A549 treated with RU486 at 1 μM for 4 hours (cell line): ENCODE results near the gene PRF1. TPM values are rescaled to one million over a fixed set of nuclear protein-coding genes. Genes with fewer than 3 reads are reported as not detected.

Experiments
- total RNA-seq: library from RNA; stranded (reverse); fragments of 200-300 nt; extraction: Qiagen RNA extraction; gene quantifications from 5 replicates; pipeline ENCODE4 v1.2.3, GENCODE V29; 2022; ENCODE audit warnings: low read depth

Gene PRF1
- total RNA-seq = not detected in 5 replicates

DNA sequence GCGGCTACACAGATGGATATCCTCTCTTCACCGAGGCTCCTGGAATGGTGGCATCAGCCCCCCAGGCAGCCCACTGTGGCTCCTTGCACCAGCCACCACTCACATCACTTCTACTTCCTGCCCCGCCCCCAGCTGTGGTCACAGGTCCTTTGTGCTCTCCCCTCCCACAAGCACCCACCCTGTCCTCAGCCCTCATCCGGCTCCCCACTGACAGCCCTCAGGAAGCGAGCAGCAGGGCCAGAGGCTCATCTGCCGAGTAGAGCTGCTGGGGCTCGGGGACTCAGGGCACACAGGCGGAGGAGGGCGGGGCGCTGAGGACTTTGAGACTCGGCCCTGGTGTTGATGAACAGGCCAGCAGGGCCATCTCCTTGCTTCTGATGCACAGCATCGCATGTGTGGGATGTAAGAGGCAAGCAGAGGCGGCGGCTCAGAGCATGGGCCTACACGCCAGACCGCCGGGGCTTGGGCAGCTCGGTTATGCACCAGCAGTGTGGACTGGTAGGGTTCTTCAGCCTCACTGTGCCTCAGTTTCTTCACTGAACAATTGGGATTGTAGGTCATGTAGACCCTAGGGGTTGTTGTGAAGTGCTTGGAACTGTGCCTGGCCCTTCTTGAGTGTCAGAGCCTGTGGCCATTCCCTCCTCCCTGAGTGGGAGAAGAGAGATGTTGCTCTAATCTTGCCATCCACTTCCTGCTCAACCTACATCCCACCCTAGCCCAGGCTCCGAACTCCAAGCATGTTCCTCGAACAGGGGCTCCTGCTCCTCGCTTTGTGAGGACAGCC is at the start of gene PRF1:
Gene PRF1 (minus strand): TSS at position 77 of the 784 bp plus-strand sequence. CDS start 1,839 bp downstream, outside the sequence.

Other genes with a start within 250 kb of the PRF1 start
- 15.6 to 19.7 TPM (median 18.1 TPM) in 5 replicates for gene LRRC20, start 220.1 kb downstream of the PRF1 start, total RNA-seq
- 10.9 to 16.5 TPM (median 15.8 TPM) in 5 replicates for gene EIF4EBP2, start 198.6 kb downstream of the PRF1 start, total RNA-seq
- gene NODAL, start 161.1 kb downstream of the PRF1 start, total RNA-seq = not detected in 5 replicates
- gene PALD1, start 124.0 kb downstream of the PRF1 start, total RNA-seq = 5.0 to 7.9 TPM (median 7.1 TPM) in 5 replicates
- 0.05 to 0.07 TPM (median 0.06 TPM) in 5 replicates for gene ADAMTS14, start 69.8 kb upstream of the PRF1 start, total RNA-seq
- gene TBATA, start 182.6 kb upstream of the PRF1 start, total RNA-seq = not detected in 5 replicates
- gene SGPL1, start 213.2 kb upstream of the PRF1 start, total RNA-seq = 23.1 to 34.9 TPM (median 27.8 TPM) in 5 replicates